SK-N-SH (cell line): ENCODE measurements around the gene CIAO2B.

Source experiments
- CTCF ChIP-seq: fragments of 200-600 bp; sonication (generic); IDR thresholded peaks from 2 replicates; pipeline ENCODE4 v1.6.1; 2017; ENCODE audit warnings: antibody characterized with exemption, mild to moderate bottlenecking, moderate library complexity
- ELF1 ChIP-seq: IDR thresholded peaks from 2 replicates; pipeline ENCODE4 v1.4.0; 2012
- FOXM1 ChIP-seq: IDR thresholded peaks from 2 replicates; pipeline ENCODE4 v1.4.0; 2012; ENCODE audit warnings: low read depth, mild to moderate bottlenecking
- GABPA ChIP-seq: IDR thresholded peaks from 2 replicates; pipeline ENCODE4 v1.4.0; 2012; ENCODE audit warnings: low read depth, mild to moderate bottlenecking
- IRF3 ChIP-seq: fragments of 150-350 bp; IDR thresholded peaks from 2 replicates; pipeline ENCODE4 v1.6.1; 2016; ENCODE audit warnings: mild to moderate bottlenecking, low read depth, low read length
- MAX ChIP-seq: IDR thresholded peaks from 2 replicates; pipeline ENCODE4 v1.4.0; 2012; ENCODE audit warnings: low read depth
- NRF1 ChIP-seq: IDR thresholded peaks from 2 replicates; pipeline ENCODE4 v1.6.1; 2012; ENCODE audit warnings: low read depth, mild to moderate bottlenecking, low read length
- POLR2AphosphoS5 ChIP-seq: IDR thresholded peaks from 2 replicates; pipeline ENCODE4 v1.6.1; 2012; ENCODE audit warnings: low read depth, low read length
- RAD21 ChIP-seq: IDR thresholded peaks from 2 replicates; pipeline ENCODE4 v1.6.1; 2012; ENCODE audit warnings: mild to moderate bottlenecking, low read length
- REST ChIP-seq: IDR thresholded peaks from 2 replicates; pipeline ENCODE4 v1.6.1; 2012; ENCODE audit warnings: mild to moderate bottlenecking, low read depth, low read length, moderate library complexity
- RFX5 ChIP-seq: IDR thresholded peaks from 2 replicates; pipeline ENCODE4 v1.6.1; 2012; ENCODE audit warnings: mild to moderate bottlenecking, improper control_type of control experiment, low read length
- SMC3 ChIP-seq: IDR thresholded peaks from 2 replicates; pipeline ENCODE4 v1.6.1; 2012; ENCODE audit warnings: low read depth, low read length, improper control_type of control experiment
- USF2 ChIP-seq: fragments of 150-350 bp; IDR thresholded peaks from 2 replicates; pipeline ENCODE4 v1.6.1; 2017; ENCODE audit warnings: antibody characterized with exemption, low read length, low read depth, borderline replicate concordance

- TF ChIP-seq FOXM1 (no peak), CTCF (peak; percentile 89), GABPA (no peak), RAD21 (peak; percentile 98), POLR2AphosphoS5 (no peak), USF2 (no peak), REST (no peak), SMC3 (peak; percentile 88), MAX (no peak), IRF3 (no peak), NRF1 (no peak), ELF1 (no peak), RFX5 (no peak)
Observed at GRCh38 chr16:66894948-66895688, 39.1 kb downstream of the CIAO2B start.
